CD4-positive, alpha-beta T cell treated with Interleukin-1 beta for 1 hour (primary cell): ENCODE data around the gene ATP6AP1.
"Not testable (repeated sequence)": the region's sequence is repeated elsewhere in the genome, so short reads cannot be mapped to it uniquely, and the experiment has no call there.

Experiments
- DNase-seq, 2 donors: peaks; one replicate each; pipeline ENCODE4 v3.0.0-alpha.2; 2020 to 2022

The ATP6AP1 gene

GRCh38 chrX:154399527-154400368 lies 28.7 kb upstream of the ATP6AP1 start:
- peak; percentile 30 to 54 for DNase-seq

- not testable (repeated sequence) for DNase-seq
Observed at GRCh38 chrX:154400369-154400817, 28.1 kb upstream of the ATP6AP1 start.

GRCh38 chrX:154401045-154401799 lies 27.3 kb upstream of the ATP6AP1 start:
- no peak for DNase-seq

GRCh38 chrX:154401918-154402621 lies 26.4 kb upstream of the ATP6AP1 start:
- DNase-seq: no peak

GRCh38 chrX:154402622-154403127 lies 25.8 kb upstream of the ATP6AP1 start:
- DNase-seq: no peak

- no peak for DNase-seq
Observed at GRCh38 chrX:154403192-154403591, 25.3 kb upstream of the ATP6AP1 start.

GRCh38 chrX:154403858-154404257 lies 24.6 kb upstream of the ATP6AP1 start:
- no peak for DNase-seq

GRCh38 chrX:154404625-154405192 lies 23.8 kb upstream of the ATP6AP1 start:
- no peak for DNase-seq

GRCh38 chrX:154408659-154409221 lies 19.7 kb upstream of the ATP6AP1 start:
- no peak for DNase-seq

GRCh38 chrX:154409222-154409871 lies 19.1 kb upstream of the ATP6AP1 start, which contains the start of gene DNASE1L1:
DNASE1L1 (minus strand) TSS chrX:154409254; CDS start chrX:154405568, 3,686 bp downstream.
- DNase-seq: peak in 1 of 2 donors; percentile 81

GRCh38 chrX:154411981-154412340 lies 16.5 kb upstream of the ATP6AP1 start:
- DNase-seq: peak; percentile 59 to 60

- peak; percentile 52 to 54 for DNase-seq
Observed at GRCh38 chrX:154412468-154412867, 16.0 kb upstream of the ATP6AP1 start.

- no peak for DNase-seq
Observed at GRCh38 chrX:154413142-154413541, 15.3 kb upstream of the ATP6AP1 start.

- DNase-seq: no peak
Observed at GRCh38 chrX:154417157-154417556, 11.3 kb upstream of the ATP6AP1 start.

GRCh38 chrX:154419189-154419588 lies 9.3 kb upstream of the ATP6AP1 start:
- DNase-seq: no peak

GRCh38 chrX:154419688-154420401 lies 8.6 kb upstream of the ATP6AP1 start:
- DNase-seq: no peak

GRCh38 chrX:154420402-154420756 lies 8.1 kb upstream of the ATP6AP1 start:
- no peak for DNase-seq

- no peak for DNase-seq
Observed at GRCh38 chrX:154426916-154427770, 1.3 kb upstream of the ATP6AP1 start.

GRCh38 chrX:154429711-154430110 lies 1.2 kb downstream of the ATP6AP1 start:
- DNase-seq: no peak

GRCh38 chrX:154430479-154430878 lies 2.0 kb downstream of the ATP6AP1 start:
- DNase-seq: no peak
